HG02938 (cell line): ENCODE measurements around the gene SAA2.
"Not testable (repeated sequence)": the region's sequence is repeated elsewhere in the genome, so short reads cannot be mapped to it uniquely, and the experiment has no call there.

Source experiments
- ATAC-seq: cut with Tn5 transposase; IDR thresholded peaks from one replicate; pipeline ENCODE4 v1.9.1; 2021; ENCODE audit warnings: mild to moderate bottlenecking, moderate library complexity; ENCODE audit not compliant: unreplicated experiment

The SAA2 gene

DNA sequence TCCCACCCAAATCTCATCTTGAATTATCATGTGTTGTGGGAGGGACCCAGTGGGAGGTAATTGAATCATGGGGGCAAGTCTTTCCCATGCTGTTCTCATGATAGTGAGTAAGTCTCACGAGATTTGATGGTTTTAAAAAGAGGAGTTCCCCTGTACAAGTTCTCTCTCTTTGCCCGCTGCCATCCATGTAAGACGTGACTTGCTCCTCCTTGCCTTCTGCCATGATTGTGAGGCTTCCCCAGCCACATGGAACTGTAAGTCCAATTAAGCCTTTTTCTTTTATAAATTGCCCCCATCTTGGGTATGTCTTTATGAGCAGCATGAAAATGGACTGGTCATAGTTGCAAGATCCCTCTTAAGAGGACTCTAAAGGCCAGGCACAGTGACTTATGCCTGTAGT is 50.7 kb downstream of the SAA2 start:
- not testable (repeated sequence) for ATAC-seq

- no peak for ATAC-seq
These were observed 51.9 kb downstream of the SAA2 start for GRCh38 chr11:18196532-18196931.
